Endodermal cell (in vitro differentiated cells): ENCODE results near the gene EXD3. TPM values are rescaled to one million over a fixed set of nuclear protein-coding genes. Genes with fewer than 3 reads are reported as not detected.
"Not testable (repeated sequence)": the region's sequence is repeated elsewhere in the genome, so short reads cannot be mapped to it uniquely, and the experiment has no call there.

Source experiments
- DNase-seq: peaks from one replicate; pipeline ENCODE4 v3.0.0-alpha.2; 2017
- H3K27ac ChIP-seq: 2 replicates; pipeline ENCODE4 v1.5.1; 2013; ENCODE audit warnings: mild to moderate bottlenecking, low read depth, low read length, moderate library complexity
- H3K27me3 ChIP-seq: 2 replicates; pipeline ENCODE4 v1.6.1; 2013; ENCODE audit warnings: mild to moderate bottlenecking, low read length, moderate library complexity; ENCODE audit not compliant: insufficient read depth, control insufficient read depth, poor library complexity, severe bottlenecking
- H3K36me3 ChIP-seq: 2 replicates; pipeline ENCODE4 v1.7.0; 2013; ENCODE audit warnings: mild to moderate bottlenecking, low read length, moderate library complexity; ENCODE audit not compliant: control insufficient read depth, insufficient read depth
- H3K4me1 ChIP-seq: one replicate; pipeline ENCODE4 v1.7.0; 2013; ENCODE audit warnings: low read length; ENCODE audit not compliant: control insufficient read depth, insufficient read depth
- H3K4me3 ChIP-seq: 2 replicates; pipeline ENCODE4 v1.5.1; 2013; ENCODE audit warnings: mild to moderate bottlenecking, low read length, moderate library complexity
- H3K9ac ChIP-seq: 2 replicates; pipeline ENCODE4 v1.6.1; 2013; ENCODE audit warnings: mild to moderate bottlenecking, low read length, moderate library complexity; ENCODE audit not compliant: poor library complexity, severe bottlenecking; ENCODE audit errors: extremely low read depth
- H3K9me3 ChIP-seq: 2 replicates; pipeline ENCODE4 v1.6.1; 2013; ENCODE audit warnings: mild to moderate bottlenecking, low read length, moderate library complexity; ENCODE audit not compliant: control insufficient read depth
- H3K27ac Mint-ChIP-seq: 2 replicates; pipeline ENCODE4 v1.8.0; 2020; ENCODE audit warnings: mixed read lengths
- H3K27me3 Mint-ChIP-seq: 2 replicates; pipeline ENCODE4 v1.8.0; 2021; ENCODE audit warnings: mild to moderate bottlenecking, mixed read lengths; ENCODE audit not compliant: insufficient read depth
- H3K36me3 Mint-ChIP-seq: 2 replicates; pipeline ENCODE4 v1.8.0; 2020; ENCODE audit warnings: low read depth, mixed read lengths
- H3K4me1 Mint-ChIP-seq: 2 replicates; pipeline ENCODE4 v1.8.0; 2020; ENCODE audit warnings: mixed read lengths
- H3K4me3 Mint-ChIP-seq: 2 replicates; pipeline ENCODE4 v1.8.0; 2020; ENCODE audit warnings: mild to moderate bottlenecking, moderate library complexity, mixed read lengths
- H3K9me3 Mint-ChIP-seq: 2 replicates; pipeline ENCODE4 v1.8.0; 2020; ENCODE audit warnings: mild to moderate bottlenecking, mixed read lengths
- CTCF ChIP-seq: fragments of 200-600 bp; sonication (generic); conservative IDR thresholded peaks from 2 replicates; pipeline ENCODE4 v1.5.0; 2021; ENCODE audit warnings: antibody characterized with exemption, mild to moderate bottlenecking
- whole genome bisulfite sequencing, 2 experiments: methylation state at CpG; one replicate each; pipeline versions ENCODE4 v1.1.5 to v1.1.7; 2013; ENCODE audit warnings: missing lambda C conversion rate in 2 of 2, mixed read lengths in 1 of 2; ENCODE audit not compliant: insufficient coverage in 1 of 2, insufficient read length in 1 of 2; 5-methylcytosine and 5-hydroxymethylcytosine counted together
- total RNA-seq, 2 donors: library from RNA; stranded (reverse); fragmentation: NEBNext Ultra II Directional in 1 of 2; extraction: Animal tissue kit (Norgen Biotek cat#: 25700) in 1 of 2; gene quantifications; 2 replicates in 1 of 2; 3 replicates in 1 of 2; pipeline ENCODE4 v1.2.1, GENCODE V29; 2021

EXD3 gene
- total RNA-seq, 2 donors from 2014 or later: 15.5 to 31.0 TPM

DNA sequence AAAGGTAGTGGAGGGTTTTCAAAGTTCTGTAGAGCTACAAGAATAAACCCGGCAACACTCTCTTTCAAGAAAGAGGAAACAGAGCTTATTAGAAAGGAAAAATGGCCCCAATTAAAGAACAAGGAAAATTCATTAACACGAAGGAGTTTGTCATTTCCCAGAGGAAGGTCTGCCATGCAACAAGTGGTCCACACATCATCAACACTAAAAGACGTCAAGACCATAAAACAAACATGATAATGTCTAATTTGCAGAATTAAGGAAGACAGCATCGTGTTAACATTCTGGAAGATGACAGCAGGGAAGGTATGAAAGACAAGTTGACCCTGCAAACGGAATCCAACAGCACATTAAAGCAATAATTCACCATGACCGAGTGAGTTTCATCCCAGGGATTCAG lies 92.3 kb downstream of the EXD3 start:
- Histone ChIP-seq H3K27ac (no peak overlapping the region), H3K9me3 (peaks cover 15% of the 10 kb centered on the region), H3K4me1 (no peaks in the 10 kb centered on the region), H3K4me3 (no peak overlapping the region), H3K9ac (no peak overlapping the region), H3K36me3 (no peaks in the 10 kb centered on the region), H3K27me3 (peaks cover 4% of the 10 kb centered on the region)
- Mint-ChIP-seq H3K9me3 (peaks cover 13% of the 10 kb centered on the region), H3K4me1 (no peaks in the 10 kb centered on the region), H3K27me3 (peaks cover 22% of the 10 kb centered on the region), H3K4me3 (no peak overlapping the region), H3K27ac (no peak overlapping the region), H3K36me3 (no peaks in the 10 kb centered on the region)
- no peak for TF ChIP-seq CTCF
- WGBS, 2 experiments: 85 to 89% methylated on average over 4 to 6 of the region's 6 CpGs
- no peak for DNase-seq

- H3K9me3 ChIP-seq: peaks cover 14% of the 10 kb centered on the region
- WGBS, 2 experiments: 51 to 66% methylated on average over 9 to 20 of the region's 26 CpGs
- not testable (repeated sequence) for H3K4me3 Mint-ChIP-seq, H3K4me3 ChIP-seq, H3K9me3 Mint-ChIP-seq, H3K9ac ChIP-seq, H3K27ac Mint-ChIP-seq, H3K36me3 ChIP-seq, H3K36me3 Mint-ChIP-seq, H3K27ac ChIP-seq, H3K27me3 ChIP-seq, H3K4me1 ChIP-seq, H3K4me1 Mint-ChIP-seq, DNase-seq
- H3K27me3 Mint-ChIP-seq: peaks cover 24% of the 10 kb centered on the region
Observed at GRCh38 chr9:137329590-137329989, 93.4 kb downstream of the EXD3 start.

DNA sequence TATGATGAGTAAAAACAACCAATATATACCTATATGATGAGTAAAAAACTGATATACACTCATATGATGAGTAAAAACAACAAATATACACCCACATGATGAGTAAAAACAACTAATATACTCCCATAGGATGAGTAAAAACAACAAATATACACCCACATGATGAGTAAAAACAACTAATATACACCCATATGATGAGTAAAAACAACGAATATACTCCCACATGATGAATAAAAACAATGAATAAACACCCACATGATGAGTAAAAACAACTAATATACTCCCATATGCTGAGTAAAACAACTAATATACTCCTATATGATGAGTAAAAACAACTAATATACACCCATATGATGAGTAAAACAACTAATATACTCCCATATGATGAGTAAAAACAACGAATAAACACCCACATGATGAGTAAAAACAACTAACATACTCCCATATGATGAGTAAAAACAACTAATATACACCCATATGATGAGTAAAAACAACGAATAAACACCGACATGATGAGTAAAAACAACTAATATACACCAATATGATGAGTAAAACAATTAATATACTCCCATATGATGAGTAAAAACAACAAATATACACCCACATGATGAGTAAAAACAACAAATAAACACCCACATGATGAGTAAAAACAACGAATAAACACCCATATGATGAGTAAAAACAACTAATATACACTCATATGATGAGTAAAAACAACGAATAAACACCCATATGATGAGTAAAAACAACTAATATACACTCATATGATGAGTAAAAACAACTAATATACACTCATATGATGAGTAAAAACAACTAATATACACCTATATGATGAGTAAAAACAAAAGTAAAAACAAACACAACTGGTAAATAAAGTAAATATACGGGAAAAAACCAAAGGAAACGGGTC lies 95.1 kb downstream of the EXD3 start:
- 80 to 89% methylated on average over 7 to 8 of the region's 8 CpGs for WGBS, 2 experiments
- not testable (repeated sequence) for H3K4me1 ChIP-seq, H3K4me3 Mint-ChIP-seq, H3K36me3 ChIP-seq, H3K9me3 Mint-ChIP-seq, H3K9ac ChIP-seq, H3K27ac ChIP-seq, H3K4me3 ChIP-seq, DNase-seq, H3K4me1 Mint-ChIP-seq, H3K36me3 Mint-ChIP-seq, H3K27me3 ChIP-seq, H3K27ac Mint-ChIP-seq
- H3K9me3 ChIP-seq: peaks cover 14% of the 10 kb centered on the region
- peaks cover 22% of the 10 kb centered on the region for H3K27me3 Mint-ChIP-seq

GRCh38 chr9:137326445-137327065 lies 96.4 kb downstream of the EXD3 start:
- WGBS, 2 experiments: 92 to 95% methylated on average over 14 to 19 of the region's 19 CpGs
- H3K27ac ChIP-seq: no peak overlapping the region
- H3K4me1 ChIP-seq: no peaks in the 10 kb centered on the region
- H3K36me3 ChIP-seq: no peaks in the 10 kb centered on the region
- Mint-ChIP-seq H3K27ac (no peak overlapping the region), H3K27me3 (peaks cover 22% of the 10 kb centered on the region), H3K4me3 (no peak overlapping the region), H3K36me3 (no peaks in the 10 kb centered on the region), H3K9me3 (peaks cover 11% of the 10 kb centered on the region), H3K4me1 (no peaks in the 10 kb centered on the region)
- no peak for TF ChIP-seq CTCF
- H3K27me3 ChIP-seq: peaks cover 4% of the 10 kb centered on the region
- H3K9ac ChIP-seq: no peak overlapping the region
- H3K4me3 ChIP-seq: no peak overlapping the region
- no peak for DNase-seq
- peaks cover 14% of the 10 kb centered on the region for H3K9me3 ChIP-seq
